ENCODE results near the gene TAAR8.
"Not testable (repeated sequence)": the region's sequence is repeated elsewhere in the genome, so short reads cannot be mapped to it uniquely, and the experiment has no call there.

TAAR8 gene, protein sequence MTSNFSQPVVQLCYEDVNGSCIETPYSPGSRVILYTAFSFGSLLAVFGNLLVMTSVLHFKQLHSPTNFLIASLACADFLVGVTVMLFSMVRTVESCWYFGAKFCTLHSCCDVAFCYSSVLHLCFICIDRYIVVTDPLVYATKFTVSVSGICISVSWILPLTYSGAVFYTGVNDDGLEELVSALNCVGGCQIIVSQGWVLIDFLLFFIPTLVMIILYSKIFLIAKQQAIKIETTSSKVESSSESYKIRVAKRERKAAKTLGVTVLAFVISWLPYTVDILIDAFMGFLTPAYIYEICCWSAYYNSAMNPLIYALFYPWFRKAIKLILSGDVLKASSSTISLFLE

DNA sequence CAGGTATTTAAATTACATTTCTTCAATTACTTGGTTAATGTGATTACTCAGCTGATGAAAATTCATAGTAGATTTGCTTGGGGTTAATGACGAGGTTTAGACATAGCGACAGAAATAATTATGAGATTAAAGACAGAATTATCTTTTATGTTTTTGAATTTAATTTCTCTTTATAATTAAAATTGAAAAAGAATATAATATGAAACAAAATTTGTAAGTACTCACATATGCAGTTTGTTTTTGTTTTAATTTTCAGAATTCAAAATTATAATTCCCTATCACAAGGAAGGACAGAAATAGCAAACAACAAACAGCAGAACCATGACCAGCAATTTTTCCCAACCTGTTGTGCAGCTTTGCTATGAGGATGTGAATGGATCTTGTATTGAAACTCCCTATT, at the start of gene TAAR8:
TAAR8 (plus strand) TSS at position 301 of the 400 bp plus-strand sequence; CDS start at position 322, 21 bp downstream.
- DNase-seq: no peak

DNA sequence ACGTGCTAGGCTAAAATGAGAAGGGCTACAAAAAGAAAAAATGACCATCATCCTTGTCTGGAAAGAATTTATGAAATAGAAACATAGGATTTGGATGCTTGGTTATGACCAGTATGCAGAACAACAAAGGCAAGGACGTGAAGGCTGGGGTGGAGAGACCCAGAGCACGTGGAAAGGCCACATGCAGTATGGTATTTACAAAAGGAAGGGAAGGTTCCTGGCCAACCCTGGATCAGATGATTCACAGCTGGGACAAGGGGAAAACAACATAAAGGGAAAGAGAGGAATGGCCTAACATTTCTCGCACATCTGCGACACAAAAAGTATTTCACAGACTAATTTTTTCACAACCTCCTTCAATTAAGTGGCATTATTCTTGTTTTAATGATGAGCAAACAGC, 47.7 kb upstream of the TAAR8 start:
- no peak for DNase-seq

DNA sequence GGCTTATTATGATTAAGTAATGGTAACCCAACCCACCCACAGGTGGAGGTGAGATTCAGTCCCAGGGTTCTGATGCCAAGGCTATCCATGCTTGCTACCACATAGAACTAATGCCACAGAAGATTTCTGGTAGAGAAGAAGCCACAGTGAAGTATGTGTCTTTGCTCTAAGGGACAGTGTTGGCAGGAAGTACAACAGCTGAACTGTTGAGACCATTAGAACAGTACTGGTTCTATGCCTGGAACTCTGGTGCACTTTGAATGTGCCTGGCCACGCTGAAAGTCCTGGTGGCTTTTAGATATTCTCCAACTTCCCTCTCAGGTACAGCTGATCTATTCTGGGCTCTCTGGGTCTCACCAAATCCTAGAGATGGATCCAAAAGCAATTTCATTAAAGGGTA, 47.3 kb upstream of the TAAR8 start:
- DNase-seq: no peak

DNA sequence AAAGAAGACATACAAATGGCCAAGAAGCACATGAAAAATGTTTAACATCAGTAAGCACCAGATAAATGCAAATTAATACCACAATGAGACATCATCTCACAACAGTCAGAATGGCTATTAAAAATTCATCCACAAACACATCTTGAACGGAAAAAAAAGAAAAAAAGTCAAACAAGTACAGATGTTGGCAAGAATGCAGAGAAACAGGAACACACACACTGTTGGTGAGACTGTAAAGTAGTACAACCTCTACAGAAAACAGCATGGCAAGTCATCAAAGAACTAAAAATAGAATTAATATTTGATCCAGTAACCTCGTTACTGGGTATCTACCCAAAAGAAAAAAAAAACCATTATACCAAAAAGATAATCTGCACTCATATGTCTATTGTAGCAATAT, 46.0 kb upstream of the TAAR8 start:
- DNase-seq: no peak

GRCh38 chr6:132506869-132507808, 45.3 kb upstream of the TAAR8 start:
- DNase-seq: no peak

GRCh38 chr6:132511210-132511830, 41.2 kb upstream of the TAAR8 start:
- DNase-seq: no peak

- DNase-seq: no peak
Measured at GRCh38 chr6:132511831-132512220, 40.6 kb upstream of the TAAR8 start.

GRCh38 chr6:132512342-132512637, 40.2 kb upstream of the TAAR8 start:
- no peak for DNase-seq

DNA sequence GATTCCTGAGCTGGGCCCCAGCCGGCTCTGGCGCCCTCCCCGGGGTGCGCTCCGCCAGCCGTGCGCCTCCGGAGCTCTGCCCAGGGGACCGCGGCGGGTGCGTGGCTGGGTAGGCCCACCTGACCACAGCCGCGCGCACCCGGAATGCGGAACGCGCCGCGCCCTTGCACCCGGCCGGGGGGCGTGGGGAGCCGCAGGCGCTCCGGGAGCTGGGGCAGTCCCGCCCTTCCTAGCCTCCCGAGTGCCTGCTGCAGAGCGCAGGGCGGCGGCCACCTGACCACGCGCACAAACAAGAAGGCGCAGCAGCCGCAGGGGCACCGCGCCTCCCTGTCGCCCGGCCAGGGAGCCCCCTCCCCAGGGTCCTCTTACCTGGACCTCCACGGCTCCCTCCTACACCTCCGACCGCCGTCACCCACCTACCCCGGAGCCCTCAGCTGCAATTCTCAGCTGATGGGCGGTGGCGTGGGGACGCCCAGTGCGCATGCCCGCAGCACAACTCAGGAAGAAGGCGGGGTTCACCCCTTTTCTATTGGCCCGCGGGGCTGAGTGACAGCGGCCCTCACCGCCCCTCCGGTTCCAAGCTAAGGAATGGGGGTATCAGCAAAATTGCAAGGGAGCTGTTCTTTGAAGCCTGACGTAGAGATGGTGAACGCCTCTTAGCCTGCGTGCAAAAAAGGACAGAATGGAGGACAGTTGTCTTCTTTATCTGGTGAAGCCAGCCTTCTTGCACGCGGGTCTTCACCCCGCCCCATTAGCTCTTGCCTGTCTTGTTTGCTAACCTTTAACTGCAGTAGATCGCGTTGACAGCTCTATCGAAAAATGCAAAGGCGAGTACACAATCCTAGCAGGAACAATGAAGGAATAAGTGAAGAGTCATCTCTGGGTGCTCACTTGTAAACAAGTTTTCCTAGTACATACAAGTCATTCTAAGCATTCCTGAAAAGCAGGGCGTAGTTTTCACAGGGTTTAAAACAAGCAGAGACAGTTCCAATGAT, 39.5 kb upstream of the TAAR8 start, which contains the start of gene STX7:
STX7 (minus strand) TSS at position 479 of the 995 bp plus-strand sequence. CDS start 9,586 bp downstream, outside the sequence.
- DNase-seq: peak; percentile 63 to 70 (median 66)

- DNase-seq: no peak
Measured at GRCh38 chr6:132513831-132514545, 38.5 kb upstream of the TAAR8 start.

DNA sequence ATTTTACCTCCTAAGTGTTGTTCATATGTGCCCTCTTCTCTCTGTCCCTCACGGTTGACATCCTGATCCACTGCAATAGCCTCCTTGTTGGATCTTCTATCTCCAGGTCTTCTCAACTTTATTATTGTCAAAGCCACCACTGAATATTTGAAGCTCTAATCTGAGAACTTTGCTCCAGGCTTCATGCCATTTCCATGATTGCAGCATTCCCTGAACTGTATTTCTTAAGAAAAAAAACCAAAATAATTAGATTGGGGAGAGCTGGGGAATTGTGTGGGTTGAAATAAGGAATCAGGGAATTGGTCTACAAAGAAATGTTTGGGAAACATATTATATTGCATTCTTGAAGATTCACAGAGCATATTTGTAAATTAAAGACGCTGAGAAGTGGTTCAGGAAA, 37.1 kb upstream of the TAAR8 start:
- DNase-seq: no peak

DNA sequence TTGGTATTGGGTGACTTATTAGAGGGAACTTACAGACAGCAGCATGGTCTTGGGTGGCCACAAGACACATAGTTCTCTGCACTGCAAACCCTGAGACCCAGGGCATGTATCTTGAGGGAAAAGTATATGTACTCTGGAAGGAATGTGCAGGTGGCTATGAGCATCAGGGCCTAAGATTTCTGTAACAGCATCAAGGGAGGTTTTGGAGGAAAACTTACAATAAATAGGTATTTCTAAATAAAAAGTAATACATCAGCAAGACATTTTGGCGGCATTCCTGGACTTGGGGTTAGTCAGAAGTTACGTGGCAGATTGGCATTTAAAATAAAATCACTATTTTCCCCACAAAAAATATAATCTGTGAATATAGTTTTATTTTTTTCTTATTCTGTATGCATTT, 31.5 kb upstream of the TAAR8 start:
- no peak for DNase-seq

DNA sequence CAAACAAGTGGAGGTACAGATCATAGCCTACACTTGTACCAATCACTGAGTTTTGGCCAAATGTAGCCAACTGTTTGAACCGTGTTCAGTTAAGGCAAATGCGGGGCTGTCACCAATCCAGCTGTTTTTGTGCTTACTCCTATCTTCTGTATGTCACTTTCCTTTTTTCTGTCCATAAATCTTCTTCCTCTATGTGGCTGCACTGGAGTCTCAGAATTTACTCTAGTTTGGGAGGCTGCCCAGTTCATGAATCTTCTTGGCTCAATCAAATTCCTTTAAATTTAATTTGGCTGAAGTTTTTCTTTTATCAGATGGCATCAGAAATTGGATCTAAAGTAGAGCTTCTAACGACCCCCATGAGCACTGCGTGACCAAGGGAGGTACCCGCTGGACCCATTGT, 27.8 kb upstream of the TAAR8 start:
- no peak for DNase-seq

DNA sequence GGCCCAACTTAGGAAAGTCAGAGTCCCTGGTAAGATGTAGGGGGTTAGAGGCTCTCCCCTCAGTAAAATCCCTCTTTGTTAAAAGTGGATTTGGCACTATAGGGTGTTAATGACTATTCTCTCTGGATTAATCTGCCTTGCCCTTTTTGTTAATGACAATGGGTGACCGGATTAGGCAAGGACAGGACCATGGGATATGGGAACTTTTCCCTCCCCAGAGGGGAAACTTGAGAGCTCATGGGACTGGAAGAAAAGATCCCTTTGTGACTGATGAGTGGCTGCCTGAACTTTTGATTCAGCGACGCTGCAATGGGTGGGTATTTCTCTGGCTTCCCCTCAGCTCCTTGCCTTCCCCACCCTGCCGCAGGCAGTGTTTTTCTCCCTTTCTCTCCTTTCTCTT, 26.6 kb upstream of the TAAR8 start:
- no peak for DNase-seq

DNA sequence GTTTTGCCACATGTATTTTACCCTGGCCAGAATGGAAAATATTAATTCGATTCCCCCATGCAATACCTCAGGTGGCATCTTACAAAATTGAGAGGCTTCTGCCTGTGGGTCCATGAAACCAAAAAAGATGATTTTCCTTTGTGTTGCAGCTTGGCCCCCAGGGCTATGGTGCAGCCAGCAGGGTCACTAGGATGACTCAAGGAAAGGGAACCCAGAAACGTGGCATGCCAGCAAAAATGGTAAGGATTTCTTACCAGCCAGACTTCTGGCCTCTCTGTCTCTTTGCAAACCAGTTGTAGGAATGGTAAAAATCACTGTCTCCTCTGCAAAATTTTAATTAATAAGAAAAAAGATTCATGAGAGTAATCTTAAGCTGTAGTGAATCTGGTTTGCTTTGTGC, 26.0 kb upstream of the TAAR8 start:
- DNase-seq: no peak

- DNase-seq: no peak
Measured at GRCh38 chr6:132527791-132528190, 24.7 kb upstream of the TAAR8 start.

DNA sequence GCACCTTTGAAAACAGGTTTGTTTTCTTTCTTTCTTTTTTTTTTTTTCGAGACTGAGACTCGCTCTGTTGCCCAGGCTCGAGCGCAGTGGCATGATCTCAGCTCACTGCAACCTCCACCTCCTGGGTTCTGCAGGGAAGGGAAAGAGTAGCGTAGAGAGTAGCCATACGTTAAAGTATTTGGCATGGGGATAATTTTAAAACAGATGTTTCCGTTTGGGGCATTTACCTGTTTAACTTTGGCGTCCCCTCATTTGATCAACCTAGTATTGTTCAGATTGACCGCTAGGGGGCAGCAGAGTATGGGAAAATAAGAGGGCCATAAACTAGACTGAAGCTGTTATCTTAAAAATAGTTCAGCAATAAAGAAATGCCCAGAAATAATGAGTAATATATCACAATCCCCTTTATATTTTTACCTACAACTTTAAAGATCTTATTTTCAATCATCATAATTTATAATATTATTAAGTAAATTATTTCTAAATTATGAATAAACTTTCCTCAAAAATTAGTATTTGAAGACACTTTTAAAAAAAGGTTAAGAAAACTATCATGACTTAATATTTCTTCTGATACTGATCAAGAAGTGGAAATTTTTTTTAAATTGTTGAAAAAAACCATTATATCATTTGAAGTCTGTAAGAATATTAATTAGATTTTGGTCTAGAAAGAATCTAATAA, 22.0 kb upstream of the TAAR8 start:
- DNase-seq: peak; percentile 17 to 62 (median 48)

DNA sequence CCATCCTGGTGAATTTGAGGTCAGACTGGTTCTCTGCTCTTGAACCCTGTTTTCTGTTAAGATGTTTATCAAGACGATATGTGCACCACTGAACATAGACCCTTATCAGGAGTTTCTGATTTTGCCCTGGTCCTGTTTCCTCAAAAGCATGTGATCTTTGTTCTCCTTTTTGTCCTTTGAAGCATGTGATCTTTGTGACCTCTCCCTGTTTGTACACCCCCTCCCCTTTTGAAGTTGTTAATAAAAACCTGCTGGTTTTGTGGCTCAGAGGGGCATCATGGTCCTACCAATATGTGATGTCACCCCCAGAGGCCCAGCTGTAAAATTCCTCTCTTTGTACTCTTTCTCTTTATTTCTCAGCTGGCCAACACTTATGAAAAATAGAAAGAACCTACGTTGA, 17.9 kb upstream of the TAAR8 start:
- DNase-seq: not testable (repeated sequence)

- DNase-seq: no peak
Measured at GRCh38 chr6:132537145-132537544, 15.3 kb upstream of the TAAR8 start.

DNA sequence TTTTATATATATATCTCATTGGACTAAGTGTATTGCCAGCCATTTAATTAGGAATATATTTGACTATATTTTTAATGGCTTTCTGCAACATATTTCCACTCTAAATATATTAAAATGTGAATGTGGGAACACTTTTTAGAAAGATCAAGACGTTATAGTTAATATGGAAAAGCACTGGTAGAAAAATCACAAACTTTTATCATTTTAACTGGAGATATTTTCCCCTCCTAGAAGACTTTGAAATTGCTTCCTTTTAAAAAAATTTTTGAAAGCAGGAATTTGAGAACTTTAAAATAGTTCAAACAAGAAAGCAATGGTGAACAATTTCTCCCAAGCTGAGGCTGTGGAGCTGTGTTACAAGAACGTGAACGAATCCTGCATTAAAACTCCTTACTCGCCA, 14.5 kb upstream of the TAAR8 start, which contains the start of gene TAAR9:
TAAR9 (plus strand) TSS at position 301 of the 400 bp plus-strand sequence; CDS start at position 314, 13 bp downstream.
- no peak for DNase-seq

DNA sequence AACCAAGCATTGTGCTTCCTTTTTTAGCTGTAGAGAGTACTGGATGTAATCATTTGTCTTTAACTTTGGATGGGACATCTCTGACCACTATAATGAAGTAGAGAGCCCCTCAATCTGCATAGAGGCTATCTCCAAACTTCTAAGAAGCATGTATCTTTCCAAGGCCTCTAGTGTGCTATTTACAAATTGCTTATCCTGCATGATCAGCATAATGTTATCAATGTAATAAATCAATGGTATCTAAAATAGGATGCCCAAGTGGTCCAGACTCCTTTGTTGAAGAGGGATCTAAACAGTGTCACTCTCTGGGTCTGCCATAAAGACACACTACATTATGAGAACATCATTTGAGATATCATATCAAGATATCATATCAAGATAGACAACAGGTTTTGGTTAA, 7.6 kb upstream of the TAAR8 start:
- no peak for DNase-seq
